HEK293 (cell line): Measurements from ENCODE around the gene SMIM14.
A peak's percentile ranks its signal among the peaks of the same experiment; 100 is the strongest.

Experiments used
- CTCF ChIA-PET: fragments of 350-600 bp; formaldehyde crosslinking; extraction: SDS; loops from one replicate; lab custom pipeline; 2021; ENCODE audit warnings: antibody characterized with exemption; lab: Yijun Ruan, JAX
- POLR2A ChIA-PET: fragments of 300-600 bp; formaldehyde crosslinking; extraction: SDS; loops from one replicate; lab custom pipeline; 2020; ENCODE audit warnings: antibody characterized with exemption, inconsistent platforms; lab: Yijun Ruan, JAX
- H3K27ac ChIP-seq: fragments of 200-500 bp; sonication (Bioruptor generic); 2 replicates; pipeline ENCODE4 v1.5.1; 2014; ENCODE audit warnings: low read depth, low read length, control low read depth, inconsistent platforms; ENCODE audit errors: extremely low read depth
- H3K36me3 ChIP-seq, 2 experiments: fragments of 200-500 bp in 1 of 2; sonication (Bioruptor generic) in 1 of 2; 1 replicate in 1 of 2; 2 replicates in 1 of 2; pipeline ENCODE4 v1.5.1; 2014 to 2017; ENCODE audit warnings: inconsistent platforms in 2 of 2, low read length in 2 of 2; ENCODE audit not compliant: control insufficient read depth in 2 of 2, insufficient read depth in 1 of 2
- H3K4me1 ChIP-seq: fragments of 200-500 bp; sonication (Bioruptor generic); 2 replicates; pipeline ENCODE4 v1.5.1; 2014; ENCODE audit warnings: mild to moderate bottlenecking, low read length, inconsistent platforms; ENCODE audit not compliant: control insufficient read depth, insufficient read depth
- H3K4me3 ChIP-seq: 2 replicates; pipeline ENCODE4 v1.5.1; 2011; ENCODE audit warnings: low read depth, mild to moderate bottlenecking, control low read depth, low read length, moderate library complexity
- H3K9me3 ChIP-seq: fragments of 200-500 bp; sonication (Bioruptor generic); 2 replicates; pipeline ENCODE4 v1.5.1; 2014; ENCODE audit warnings: low read depth, low read length, inconsistent platforms; ENCODE audit not compliant: control insufficient read depth, insufficient read depth
- AEBP2 ChIP-seq: fragments of 450-650 bp; formaldehyde crosslinking; IDR thresholded peaks from 2 replicates; pipeline ENCODE4 v1.5.1; 2016; ENCODE audit warnings: missing biosample characterization, missing genetic modification characterization, borderline replicate concordance
- FEZF1 ChIP-seq: fragments of 450-650 bp; formaldehyde crosslinking; IDR thresholded peaks from 2 replicates; pipeline ENCODE4 v1.5.1; 2016; ENCODE audit warnings: missing biosample characterization, missing genetic modification characterization
- HOXC10 ChIP-seq: sonication (generic); formaldehyde crosslinking; IDR thresholded peaks from 2 replicates; pipeline ENCODE4 v1.8.1; 2023; ENCODE audit warnings: mild to moderate bottlenecking, missing genetic modification reagents
- PRDM4 ChIP-seq: fragments of 450-650 bp; formaldehyde crosslinking; IDR thresholded peaks from 2 replicates; pipeline ENCODE4 v1.5.1; 2017; ENCODE audit warnings: missing biosample characterization, missing genetic modification characterization
- PRDM6 ChIP-seq: fragments of 450-650 bp; formaldehyde crosslinking; IDR thresholded peaks from 2 replicates; pipeline ENCODE4 v1.5.1; 2017; ENCODE audit warnings: missing biosample characterization, missing genetic modification characterization
- SCRT1 ChIP-seq: fragments of 450-650 bp; formaldehyde crosslinking; IDR thresholded peaks from 2 replicates; pipeline ENCODE4 v1.5.1; 2016; ENCODE audit warnings: missing biosample characterization, missing genetic modification characterization, borderline replicate concordance
- SCRT2 ChIP-seq: fragments of 450-650 bp; formaldehyde crosslinking; IDR thresholded peaks from 2 replicates; pipeline ENCODE4 v1.5.1; 2016; ENCODE audit warnings: missing biosample characterization, missing genetic modification characterization
- SP7 ChIP-seq: fragments of 450-650 bp; formaldehyde crosslinking; IDR thresholded peaks from 2 replicates; pipeline ENCODE4 v1.5.1; 2016; ENCODE audit warnings: missing biosample characterization, missing genetic modification characterization
- TRIM28 ChIP-seq: IDR thresholded peaks from 2 replicates; pipeline ENCODE4 v1.6.1; 2011; ENCODE audit warnings: low read length, control low read depth, borderline replicate concordance
- WT1 ChIP-seq: fragments of 450-650 bp; formaldehyde crosslinking; IDR thresholded peaks from 2 replicates; pipeline ENCODE4 v1.5.1; 2016; ENCODE audit warnings: missing biosample characterization, missing genetic modification characterization
- ZBTB17 ChIP-seq: fragments of 450-650 bp; formaldehyde crosslinking; IDR thresholded peaks from 2 replicates; pipeline ENCODE4 v1.5.1; 2016; ENCODE audit warnings: missing biosample characterization, missing genetic modification characterization
- ZBTB44 ChIP-seq: fragments of 450-650 bp; IDR thresholded peaks from 2 replicates; pipeline ENCODE4 v1.5.1; 2018; ENCODE audit warnings: missing biosample characterization, mild to moderate bottlenecking, missing genetic modification characterization
- ZFP69B ChIP-seq: fragments of 450-650 bp; formaldehyde crosslinking; IDR thresholded peaks from 2 replicates; pipeline ENCODE4 v1.5.1; 2016; ENCODE audit warnings: missing biosample characterization, missing genetic modification characterization
- ZNF18 ChIP-seq: fragments of 450-650 bp; formaldehyde crosslinking; IDR thresholded peaks from 2 replicates; pipeline ENCODE4 v1.5.1; 2016; ENCODE audit warnings: missing biosample characterization, missing genetic modification characterization
- ZNF23 ChIP-seq: fragments of 450-650 bp; formaldehyde crosslinking; IDR thresholded peaks from 2 replicates; pipeline ENCODE4 v1.5.1; 2016; ENCODE audit warnings: missing biosample characterization, missing genetic modification characterization, borderline replicate concordance
- ZNF302 ChIP-seq: fragments of 450-650 bp; formaldehyde crosslinking; IDR thresholded peaks from 2 replicates; pipeline ENCODE4 v1.5.1; 2016; ENCODE audit warnings: missing biosample characterization, missing genetic modification characterization, low read depth
- ZNF335 ChIP-seq: fragments of 450-650 bp; formaldehyde crosslinking; conservative IDR thresholded peaks from 2 replicates; pipeline ENCODE4 v1.5.1; 2016; ENCODE audit warnings: missing biosample characterization, missing genetic modification characterization
- ZNF366 ChIP-seq: fragments of 450-650 bp; formaldehyde crosslinking; conservative IDR thresholded peaks from 2 replicates; pipeline ENCODE4 v1.5.1; 2016; ENCODE audit warnings: missing biosample characterization, missing genetic modification characterization
- ZNF394 ChIP-seq: fragments of 450-650 bp; formaldehyde crosslinking; IDR thresholded peaks from 2 replicates; pipeline ENCODE4 v1.5.1; 2016; ENCODE audit warnings: missing biosample characterization, missing genetic modification characterization, mild to moderate bottlenecking, moderate library complexity, borderline replicate concordance
- ZNF501 ChIP-seq: fragments of 450-650 bp; formaldehyde crosslinking; IDR thresholded peaks from 2 replicates; pipeline ENCODE4 v1.5.1; 2016; ENCODE audit warnings: missing biosample characterization, missing genetic modification characterization
- ZNF529 ChIP-seq: fragments of 450-650 bp; formaldehyde crosslinking; IDR thresholded peaks from 2 replicates; pipeline ENCODE4 v1.5.1; 2017; ENCODE audit warnings: missing genetic modification characterization, missing biosample characterization; ENCODE audit not compliant: insufficient replicate concordance
- ZNF561 ChIP-seq: fragments of 450-650 bp; IDR thresholded peaks from 2 replicates; pipeline ENCODE4 v1.5.1; 2018; ENCODE audit warnings: missing biosample characterization, missing genetic modification characterization, borderline replicate concordance
- ZNF610 ChIP-seq: fragments of 450-650 bp; formaldehyde crosslinking; IDR thresholded peaks from 2 replicates; pipeline ENCODE4 v1.5.1; 2016; ENCODE audit warnings: missing biosample characterization, missing genetic modification characterization, borderline replicate concordance
- ZNF626 ChIP-seq: fragments of 450-650 bp; sonication (Bioruptor Pico); formaldehyde crosslinking; IDR thresholded peaks from 2 replicates; pipeline ENCODE4 v1.5.1; 2018; ENCODE audit warnings: missing biosample characterization, missing genetic modification characterization, inconsistent platforms
- ZNF747 ChIP-seq: fragments of 450-650 bp; formaldehyde crosslinking; IDR thresholded peaks from 2 replicates; pipeline ENCODE4 v1.5.1; 2016; ENCODE audit warnings: missing biosample characterization, missing genetic modification characterization
- ZNF830 ChIP-seq: fragments of 450-650 bp; IDR thresholded peaks from 2 replicates; pipeline ENCODE4 v1.5.0; 2018; ENCODE audit warnings: missing biosample characterization, missing genetic modification characterization, low read depth, mild to moderate bottlenecking, moderate library complexity
- ZNF843 ChIP-seq: fragments of 450-650 bp; formaldehyde crosslinking; IDR thresholded peaks from 2 replicates; pipeline ENCODE4 v1.5.1; 2016; ENCODE audit warnings: missing biosample characterization, missing genetic modification characterization
- ZSCAN30 ChIP-seq: fragments of 450-650 bp; IDR thresholded peaks from 2 replicates; pipeline ENCODE4 v1.5.1; 2018; ENCODE audit warnings: missing biosample characterization, mild to moderate bottlenecking, missing genetic modification characterization, moderate library complexity
- ZXDB ChIP-seq: fragments of 450-650 bp; formaldehyde crosslinking; IDR thresholded peaks from 2 replicates; pipeline ENCODE4 v1.5.1; 2016; ENCODE audit warnings: missing biosample characterization, missing genetic modification characterization

SMIM14 gene

GRCh38 chr4:39539089-39539611 lies 99.5 kb downstream of the SMIM14 start:
- no peak overlapping the region for H3K4me3 ChIP-seq
- peaks cover 0 to 5% of the 10 kb centered on the region in 2 experiments; a peak in 1 of 3 replicates for H3K36me3 ChIP-seq
- ChIA-PET CTCF (no interaction called here), POLR2A (no interaction called here)
- peak overlapping the region; percentile 33; the same call in 1 of the 2 replicates for H3K27ac ChIP-seq
- H3K4me1 ChIP-seq: 0 out of 2 replicates have a peak, but pooled peaks cover 5% of the 10 kb centered on the region
- H3K9me3 ChIP-seq: no peaks in the 10 kb centered on the region
- TF ChIP-seq ZNF626 (no peak), ZNF302 (tag by site-specific recombination) (no peak), ZNF747 (tag by site-specific recombination) (no peak), ZNF366 (peak; percentile 58), ZXDB (tag by site-specific recombination) (0 out of 2 replicates have a peak, but pooled peaks have one; percentile 12), ZNF843 (tag by site-specific recombination) (0 out of 2 replicates have a peak, but pooled peaks have one; percentile 20), ZNF335 (tag by site-specific recombination) (peak; percentile 45), ZBTB44 (no peak), ZNF394 (tag by site-specific recombination) (no peak), PRDM4 (peak; percentile 51; the same call in 1 of the 2 replicates), ZNF610 (tag by site-specific recombination) (no peak), ZNF501 (tag by site-specific recombination) (0 out of 2 replicates have a peak, but pooled peaks have one; percentile 24), SCRT1 (peak; percentile 70), SCRT2 (peak; percentile 94), ZSCAN30 (tag by site-specific recombination) (no peak), ZBTB17 (tag by site-specific recombination) (peak; percentile 42; the same call in 1 of the 2 replicates), ZNF18 (tag by site-specific recombination) (no peak), HOXC10 (CRISPR knock-in tag) (no peak), ZNF830 (tag by site-specific recombination) (no peak), ZNF529 (tag by site-specific recombination) (no peak), SP7 (tag by site-specific recombination) (peak; percentile 43; the same call in 1 of the 2 replicates), FEZF1 (tag by site-specific recombination) (peak; percentile 17; the same call in 1 of the 2 replicates), ZNF23 (no peak), PRDM6 (tag by site-specific recombination) (peak; percentile 93), TRIM28 (peak; percentile 93), WT1 (peak; percentile 63), AEBP2 (tag by site-specific recombination) (no peak), ZFP69B (tag by site-specific recombination) (no peak), ZNF561 (tag by site-specific recombination) (no peak)
